K562 (cell line): ENCODE results near the gene CCDC192. TPM values are rescaled to one million over a fixed set of nuclear protein-coding genes. Genes with fewer than 3 reads are reported as not detected.

ENCODE experiments used
- ATAC-seq: fragments of 200-7000 bp; cut with Tn5 transposase; 3 replicates; pipeline ENCODE4 v1.9.1; 2020; ENCODE audit warnings: moderate library complexity
- BruUV-seq: library from RNA; stranded (reverse); fragments of 400-500 nt; replicated peaks from 2 replicates; lab custom pipeline; 2021; lab: Mats Ljungman, UMichigan
- CTCF ChIA-PET: fragments of 300-600 bp; formaldehyde crosslinking; extraction: SDS; loops from one replicate; lab custom pipeline; 2021; ENCODE audit warnings: low intra/inter-chr PET ratio; lab: Yijun Ruan, JAX
- POLR2A ChIA-PET: fragments of 300-600, 350-650 bp; sonication (Branson Sonifier 250); formaldehyde crosslinking; extraction: SDS; loops from one replicate; lab custom pipeline; 2021; ENCODE audit warnings: antibody characterized with exemption, inconsistent platforms; lab: Yijun Ruan, JAX
- DNase-seq, 4 experiments: peaks; one replicate each; pipeline versions ENCODE4 v3.0.0 to v3.0.0-alpha.2; 2011 to 2018; ENCODE audit warnings: low spot score in 3 of 4, mixed read lengths in 3 of 4; ENCODE audit errors: extremely low read depth in 1 of 4
- FAIRE-seq: peaks from 2 replicates; lab custom pipeline; 2011; peaks lifted over from hg19 to GRCh38; lab: Jason Lieb, UNC
- H2AFZ ChIP-seq: 2 replicates; pipeline ENCODE4 v1.6.0; 2011; ENCODE audit warnings: low read depth, low read length, control low read depth, inconsistent platforms
- H3K27ac ChIP-seq: fragments of 200-600 bp; 3 replicates; pipeline ENCODE4 v1.8.0; 2011; ENCODE audit warnings: low read depth, mild to moderate bottlenecking, control low read depth, inconsistent platforms, low read length, moderate library complexity, mixed read lengths; ENCODE audit errors: extremely low read depth
- H3K27me3 ChIP-seq, 2 experiments: fragments of 300-600 bp in 1 of 2; 2 replicates in 1 of 2; 3 replicates in 1 of 2; pipeline versions ENCODE4 v1.6.0 to v1.8.0; 2011; ENCODE audit warnings: inconsistent platforms in 2 of 2, low read length in 2 of 2, mild to moderate bottlenecking in 1 of 2, mixed read lengths in 1 of 2, moderate library complexity in 1 of 2; ENCODE audit not compliant: control insufficient read depth in 2 of 2, insufficient read depth in 2 of 2
- H3K36me3 ChIP-seq: fragments of 300-600 bp; 3 replicates; pipeline ENCODE4 v1.8.0; 2011; ENCODE audit warnings: mild to moderate bottlenecking, low read length, inconsistent platforms; ENCODE audit not compliant: control insufficient read depth, insufficient read depth
- H3K4me1 ChIP-seq, 2 experiments: fragments of 200-600 bp in 1 of 2; replicated peaks in 1 of 2; 2 replicates in 1 of 2; 3 replicates in 1 of 2; pipeline versions ENCODE4 v1.5.1 to v1.8.0; 2011; ENCODE audit warnings: inconsistent platforms in 2 of 2, low read length in 2 of 2, mild to moderate bottlenecking in 1 of 2, mixed read lengths in 1 of 2, moderate library complexity in 1 of 2; ENCODE audit not compliant: control insufficient read depth in 2 of 2, insufficient read depth in 2 of 2
- H3K4me2 ChIP-seq: 2 replicates; pipeline ENCODE4 v1.6.1; 2011; ENCODE audit warnings: low read length, control low read depth, inconsistent platforms, mixed read lengths; ENCODE audit not compliant: insufficient read depth
- H3K4me3 ChIP-seq: fragments of 200-600 bp; sonication (generic), shearing (Covaris generic); 2 replicates; pipeline ENCODE4 v1.5.1; 2016; ENCODE audit warnings: control low read depth, inconsistent platforms
- H3K79me2 ChIP-seq: fragments of 200-600 bp; 3 replicates; pipeline ENCODE4 v1.8.0; 2011; ENCODE audit warnings: low read length, inconsistent platforms; ENCODE audit not compliant: control insufficient read depth, insufficient read depth
- H3K9ac ChIP-seq, 2 experiments: 2 replicates each; pipeline versions ENCODE4 v1.6.0 to v1.6.1; 2011; ENCODE audit warnings: low read depth in 2 of 2, low read length in 2 of 2, control low read depth in 1 of 2, inconsistent platforms in 1 of 2, mild to moderate bottlenecking in 1 of 2, mixed read lengths in 1 of 2; ENCODE audit not compliant: insufficient read depth in 1 of 2
- H3K9me1 ChIP-seq: one replicate; pipeline ENCODE4 v1.6.0; 2011; ENCODE audit warnings: inconsistent platforms, mild to moderate bottlenecking, low read length, moderate library complexity; ENCODE audit not compliant: control insufficient read depth, insufficient read depth
- H3K9me3 ChIP-seq: replicated peaks from 2 replicates; pipeline ENCODE4 v1.5.1; 2011; ENCODE audit warnings: low read depth, low read length, inconsistent platforms; ENCODE audit not compliant: control insufficient read depth, insufficient read depth
- H4K20me1 ChIP-seq: replicated peaks from 2 replicates; pipeline ENCODE4 v1.6.1; 2011; ENCODE audit warnings: low read length, inconsistent platforms, mixed read lengths; ENCODE audit not compliant: control insufficient read depth, insufficient read depth
- ARID1B ChIP-seq: fragments of 450-650 bp; IDR thresholded peaks from 2 replicates; pipeline ENCODE4 v1.6.1; 2016; ENCODE audit warnings: antibody characterized with exemption, mild to moderate bottlenecking, inconsistent platforms
- BDP1 ChIP-seq: IDR thresholded peaks from 3 replicates; pipeline ENCODE4 v1.6.1; 2011; ENCODE audit not compliant: insufficient read length, insufficient read depth
- FOXK2 ChIP-seq, 2 experiments: fragments of 450-650 bp; IDR thresholded peaks in 1 of 2; conservative IDR thresholded peaks in 1 of 2; 2 replicates each; pipeline ENCODE4 v1.6.1; 2016; ENCODE audit warnings: low read depth in 2 of 2, mild to moderate bottlenecking in 1 of 2
- GABPB1 ChIP-seq: sonication (generic); formaldehyde crosslinking; IDR thresholded peaks from 2 replicates; pipeline ENCODE4 v1.8.0; 2022; ENCODE audit warnings: mild to moderate bottlenecking, missing genetic modification reagents
- KLF16 ChIP-seq: IDR thresholded peaks from 2 replicates; pipeline ENCODE4 v1.6.1; 2016; ENCODE audit warnings: antibody characterized with exemption
- MCM2 ChIP-seq: fragments of 450-650 bp; IDR thresholded peaks from 2 replicates; pipeline ENCODE4 v1.6.1; 2017; ENCODE audit warnings: low read depth, mild to moderate bottlenecking
- MYBL2 ChIP-seq, 2 experiments: fragments of 450-650 bp in 1 of 2; sonication (generic) in 1 of 2; formaldehyde crosslinking in 1 of 2; IDR thresholded peaks; 2 replicates each; pipeline versions ENCODE4 v1.6.1 to v1.8.1; 2017 to 2022; ENCODE audit warnings: borderline replicate concordance in 1 of 2, inconsistent platforms in 1 of 2, low read depth in 1 of 2, mild to moderate bottlenecking in 1 of 2, missing genetic modification reagents in 1 of 2, moderate library complexity in 1 of 2
- NR1H2 ChIP-seq: sonication (generic); formaldehyde crosslinking; IDR thresholded peaks from 2 replicates; pipeline ENCODE4 v1.4.0; 2020; ENCODE audit warnings: mild to moderate bottlenecking, missing genetic modification reagents
- RAD21 ChIP-seq, 2 experiments: fragments of 250-450 bp in 1 of 2; fragments of 450-650 bp in 1 of 2; sonication (Bioruptor Pico) in 1 of 2; formaldehyde crosslinking in 1 of 2; IDR thresholded peaks in 1 of 2; conservative IDR thresholded peaks in 1 of 2; 2 replicates each; pipeline versions ENCODE4 v1.4.0 to v1.8.0; 2020 to 2022; ENCODE audit warnings: mild to moderate bottlenecking in 2 of 2, moderate library complexity in 1 of 2
- RBM25 ChIP-seq: fragments of 200-400 bp; formaldehyde crosslinking; IDR thresholded peaks from 2 replicates; pipeline ENCODE4 v1.6.1; 2018; ENCODE audit warnings: low read length, low read depth, moderate library complexity; ENCODE audit not compliant: severe bottlenecking
- SPI1 ChIP-seq: IDR thresholded peaks from 2 replicates; pipeline ENCODE4 v1.6.1; 2011; ENCODE audit warnings: low read depth, low read length, control low read depth, borderline replicate concordance
- TAF1 ChIP-seq: IDR thresholded peaks from 2 replicates; pipeline ENCODE4 v1.6.1; 2011; ENCODE audit warnings: mild to moderate bottlenecking, low read length, moderate library complexity; ENCODE audit not compliant: insufficient read depth, control insufficient read depth, severe bottlenecking; ENCODE audit errors: extremely low read depth
- YY1 ChIP-seq, 3 experiments: IDR thresholded peaks; 2 replicates each; pipeline ENCODE4 v1.6.1; 2011; ENCODE audit warnings: low read length in 2 of 3, mild to moderate bottlenecking in 2 of 3, moderate library complexity in 2 of 3, borderline replicate concordance in 1 of 3, control low read depth in 1 of 3, low read depth in 1 of 3; ENCODE audit not compliant: insufficient read depth in 3 of 3, insufficient replicate concordance in 2 of 3, control insufficient read depth in 1 of 3, insufficient read length in 1 of 3; ENCODE audit errors: extremely low read depth in 1 of 3
- ZNF124 ChIP-seq: sonication (generic); formaldehyde crosslinking; IDR thresholded peaks from 2 replicates; pipeline ENCODE4 v1.8.1; 2022; ENCODE audit warnings: missing genetic modification reagents
- ZNF239 ChIP-seq: fragments of 250-450 bp; sonication (Bioruptor Pico); IDR thresholded peaks from 2 replicates; pipeline ENCODE4 v1.4.0; 2020; ENCODE audit warnings: mild to moderate bottlenecking
- ZNF311 ChIP-seq: fragments of 250-450 bp; sonication (Bioruptor Pico); IDR thresholded peaks from 2 replicates; pipeline ENCODE4 v1.4.0; 2020; ENCODE audit warnings: mild to moderate bottlenecking, moderate library complexity
- in situ Hi-C: fragments of 300-500 bp; cut with MboI; formaldehyde crosslinking; loops from 4 replicates; pipeline ENCODE4 v1.15.0; 2018; ENCODE audit warnings: inconsistent platforms, mixed read lengths
- intact Hi-C: fragments of 100-400 bp; cut with micrococcal nuclease; formaldehyde crosslinking; loops from 2 replicates; pipeline ENCODE4 v1.14.2; 2022
- polyA plus RNA-seq, 8 experiments: library from polyadenylated mRNA; depleted of rRNA in 4 of 8; stranded (reverse) in 5 of 8; unstranded in 3 of 8; fragments of >200 nt; fragmentation: Nextera tagmentation in 2 of 8; fragmentation: Illumina TruSeq in 1 of 8; extraction: Ambion mirVana in 2 of 8; extraction: Trizol in 1 of 8; gene quantifications; 2 replicates each; pipeline versions ENCODE4 v1.2.1 to v1.2.3, GENCODE V29; 2011 to 2014; ENCODE audit warnings: inconsistent platforms in 1 of 8, missing spikeins in 1 of 8
- total RNA-seq, 7 experiments: library from RNA; depleted of rRNA in 6 of 7; stranded (reverse); fragments of >200 nt in 6 of 7; fragmentation: Illumina TruSeq in 2 of 7; extraction: Trizol in 2 of 7; gene quantifications; 2 replicates each; pipeline versions ENCODE4 v1.2.1 to v1.2.3, GENCODE V29; 2011 to 2021; ENCODE audit warnings: low replicate concordance in 1 of 7
- TF ChIP-seq, protein P1 (sequence below): fragments of 450-650 bp; formaldehyde crosslinking; IDR thresholded peaks from 2 replicates; pipeline ENCODE4 v1.4.0; 2020; ENCODE audit warnings: mild to moderate bottlenecking
- TF ChIP-seq, protein P2 (sequence below), 2 experiments: IDR thresholded peaks in 1 of 2; conservative IDR thresholded peaks in 1 of 2; 2 replicates each; pipeline ENCODE4 v1.6.1; 2016; ENCODE audit warnings: low read depth in 2 of 2, mild to moderate bottlenecking in 1 of 2, missing compliant biosample characterization in 1 of 2, missing genetic modification characterization in 1 of 2, moderate library complexity in 1 of 2

CCDC192 gene
- total and polyA plus RNA-seq, 9 of the 15 experiments (the other 6 are each of a cell fraction or from before 2014, with no cell fraction given) = 0.21 to 0.66 (median 0.38) TPM; not detected in 2

DNA sequence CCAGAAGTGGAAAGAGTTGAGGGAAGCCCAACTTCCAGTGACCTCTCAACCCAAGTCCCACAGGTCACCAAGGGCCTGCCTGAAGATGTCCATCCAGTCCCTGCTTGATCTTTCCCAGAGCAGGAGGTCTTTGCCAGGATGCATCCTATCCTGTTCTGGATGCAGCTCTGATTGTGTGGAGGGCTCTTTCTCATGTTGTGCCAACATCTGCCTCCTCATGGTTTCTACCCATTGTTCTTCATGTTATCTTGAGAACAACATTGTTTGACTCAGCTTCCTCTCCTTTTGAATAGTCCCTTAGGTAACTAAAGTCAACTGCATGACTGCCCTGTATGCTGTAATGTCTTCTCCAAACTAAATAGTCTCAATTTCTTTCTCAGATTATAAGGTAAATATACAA is 169.3 kb downstream of the CCDC192 start:
- FAIRE-seq = no peak
- in situ Hi-C loops (loop anchor here (10.0 to 25.0 kb wide), 2 partner anchors 332 to 1890 kb away; no protein-coding TSS in a partner anchor), intact Hi-C loops (loop anchor here (10.0 kb wide), 1 partner anchor 308 kb away; no protein-coding TSS in a partner anchor)
- H3K36me3 ChIP-seq = no peaks in the 10 kb centered on the region
- no peak overlapping the region for H3K4me2 ChIP-seq
- H3K9ac ChIP-seq = no peak overlapping the region
- H3K9me3 ChIP-seq = no peaks in the 10 kb centered on the region
- peaks cover 0 to 4% of the 10 kb centered on the region in 2 experiments; a peak in 1 of 5 replicates for H3K27me3 ChIP-seq
- POLR2A ChIA-PET = no interaction called here
- H3K79me2 ChIP-seq = no peaks in the 10 kb centered on the region
- CTCF ChIA-PET = no interaction called here
- no peak overlapping the region for H3K4me3 ChIP-seq
- no peak for ATAC-seq
- H4K20me1 ChIP-seq = no peaks in the 10 kb centered on the region
- no peak for DNase-seq
- H2AFZ ChIP-seq = no peak overlapping the region
- no peaks in the 10 kb centered on the region for H3K9me1 ChIP-seq
- BruUV-seq = no TSS peak
- no peak overlapping the region for H3K27ac ChIP-seq
- no peaks in the 10 kb centered on the region for H3K4me1 ChIP-seq
- TF ChIP-seq FOXK2 (conservative IDR thresholded peaks at IDR 0.05 in 1 of 2, IDR thresholded peaks at IDR 0.05 in 1 of 2; ENCODE audit: low read depth in 2 of 2) (no peak), RBM25 (no peak), TAF1 (no peak), MCM2 (no peak), RAD21 (CRISPR knock-in tag; conservative IDR thresholded peaks at IDR 0.05 in 1 of 2, IDR thresholded peaks at IDR 0.05 in 1 of 2) (no peak), ZNF311 (CRISPR knock-in tag) (no peak), SPI1 (no peak), KLF16 (no peak), MYBL2 (IDR thresholded peaks at IDR 0.05; ENCODE audit: low read depth) (no peak), MYBL2 (CRISPR knock-in tag; IDR thresholded peaks at IDR 0.05; ENCODE audit: borderline replicate concordance) (no peak), BDP1 (no peak), YY1 (IDR thresholded peaks at IDR 0.05; ENCODE audit: borderline replicate concordance in 1 of 3, control insufficient read depth in 1 of 3, extremely low read depth in 1 of 3, insufficient read depth in 3 of 3, insufficient read length in 1 of 3, insufficient replicate concordance in 2 of 3, low read depth in 1 of 3, low read length in 2 of 3) (no peak), GABPB1 (CRISPR knock-in tag) (no peak), ZNF239 (no peak), ZNF124 (no peak), ARID1B (no peak), NR1H2 (CRISPR knock-in tag) (no peak)
- TF ChIP-seq, protein P1, sequence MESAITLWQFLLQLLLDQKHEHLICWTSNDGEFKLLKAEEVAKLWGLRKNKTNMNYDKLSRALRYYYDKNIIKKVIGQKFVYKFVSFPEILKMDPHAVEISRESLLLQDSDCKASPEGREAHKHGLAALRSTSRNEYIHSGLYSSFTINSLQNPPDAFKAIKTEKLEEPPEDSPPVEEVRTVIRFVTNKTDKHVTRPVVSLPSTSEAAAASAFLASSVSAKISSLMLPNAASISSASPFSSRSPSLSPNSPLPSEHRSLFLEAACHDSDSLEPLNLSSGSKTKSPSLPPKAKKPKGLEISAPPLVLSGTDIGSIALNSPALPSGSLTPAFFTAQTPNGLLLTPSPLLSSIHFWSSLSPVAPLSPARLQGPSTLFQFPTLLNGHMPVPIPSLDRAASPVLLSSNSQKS (CRISPR knock-in tag) = no peak
- TF ChIP-seq, protein P2, sequence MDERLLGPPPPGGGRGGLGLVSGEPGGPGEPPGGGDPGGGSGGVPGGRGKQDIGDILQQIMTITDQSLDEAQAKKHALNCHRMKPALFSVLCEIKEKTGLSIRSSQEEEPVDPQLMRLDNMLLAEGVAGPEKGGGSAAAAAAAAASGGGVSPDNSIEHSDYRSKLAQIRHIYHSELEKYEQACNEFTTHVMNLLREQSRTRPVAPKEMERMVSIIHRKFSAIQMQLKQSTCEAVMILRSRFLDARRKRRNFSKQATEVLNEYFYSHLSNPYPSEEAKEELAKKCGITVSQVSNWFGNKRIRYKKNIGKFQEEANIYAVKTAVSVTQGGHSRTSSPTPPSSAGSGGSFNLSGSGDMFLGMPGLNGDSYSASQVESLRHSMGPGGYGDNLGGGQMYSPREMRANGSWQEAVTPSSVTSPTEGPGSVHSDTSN (CRISPR knock-in tag; IDR thresholded peaks at IDR 0.05; ENCODE audit: low read depth) = no peak
- TF ChIP-seq, protein P2 (tag; conservative IDR thresholded peaks at IDR 0.05; ENCODE audit: low read depth) = no peak
